ENCODE results near the gene DAAM1. TPM values are rescaled to one million over a fixed set of nuclear protein-coding genes. Genes with fewer than 3 reads are reported as not detected.

Gene DAAM1
- polyA plus RNA-seq, 3 donors, result 3.2 to 6.3 (median 4.4) TPM

GRCh38 chr14:59356312-59356711, 167.8 kb downstream of the DAAM1 start:
- Mint-ChIP-seq H3K9me3 (no peaks in the 10 kb centered on the region), H3K27ac (no peak overlapping the region)

GRCh38 chr14:59356767-59357166, 168.3 kb downstream of the DAAM1 start:
- Mint-ChIP-seq H3K27me3 (ENCODE audit: low read depth in 3 of 3) (peaks cover 0 to 1% (median 0%) of the 10 kb centered on the region in 3 donors), H3K4me3 (no peak overlapping the region), H3K9me3 (no peaks in the 10 kb centered on the region), H3K36me3 (peaks cover 24 to 30% of the 10 kb centered on the region in 2 donors), H3K27ac (no peak overlapping the region), H3K4me1 (peaks cover 49% of the 10 kb centered on the region)
- Histone ChIP-seq H3K9me3 (replicated peaks in 1 of 2; ENCODE audit: control insufficient read depth in 1 of 2, insufficient read depth in 1 of 2, low read length in 2 of 2) (no peaks in the 10 kb centered on the region), H3K36me3 (replicated peaks in 1 of 2; ENCODE audit: control insufficient read depth in 1 of 2, insufficient read depth in 2 of 2, low read length in 2 of 2) (peaks cover 0 to 6% of the 10 kb centered on the region in 2 donors), H3K27me3 (ENCODE audit: control insufficient read depth in 2 of 2, insufficient read depth in 2 of 2, low read length in 2 of 2) (no peaks in the 10 kb centered on the region), H3K9ac (ENCODE audit: insufficient read depth, low read length, poor library complexity, severe bottlenecking) (no peak overlapping the region), H2AFZ (ENCODE audit: insufficient read depth, low read depth, low read length, poor library complexity, severe bottlenecking) (no peak overlapping the region), H3K4me2 (replicated peaks; ENCODE audit: extremely low read depth, low read length, poor library complexity, severe bottlenecking) (no peak overlapping the region), H4K20me1 (ENCODE audit: insufficient read depth, low read length) (no peaks in the 10 kb centered on the region), H3K4me1 (ENCODE audit: control insufficient read depth in 1 of 2, insufficient read depth in 2 of 2, low read length in 2 of 2) (peaks cover 34 to 42% of the 10 kb centered on the region in 2 donors), H3K27ac (ENCODE audit: low read depth in 1 of 2, low read length in 2 of 2) (no peak overlapping the region), H3K79me2 (ENCODE audit: insufficient read depth, low read length) (no peaks in the 10 kb centered on the region), H3K4me3 (replicated peaks in 1 of 3; ENCODE audit: low read depth in 2 of 3, low read length in 3 of 3) (no peak overlapping the region)
- no CpG with 5 or more reads among the region's 3 CpGs for WGBS (ENCODE audit: insufficient coverage)
- intact Hi-C loops (cut with micrococcal nuclease), result no loop called here
- no peak for DNase-seq
- no peak for TF ChIP-seq CTCF (IDR thresholded peaks at IDR 0.05)

More at GRCh38 chr14:59356312-59356711, 167.8 kb downstream of the DAAM1 start:
- Mint-ChIP-seq H3K4me1 (peaks cover 45% of the 10 kb centered on the region), H3K4me3 (no peak overlapping the region), H3K36me3 (peaks cover 24 to 30% of the 10 kb centered on the region in 2 donors), H3K27me3 (ENCODE audit: low read depth in 3 of 3) (peaks cover 0 to 1% (median 0%) of the 10 kb centered on the region in 3 donors)
- Histone ChIP-seq H4K20me1 (ENCODE audit: insufficient read depth, low read length) (no peaks in the 10 kb centered on the region), H3K4me1 (ENCODE audit: control insufficient read depth in 1 of 2, insufficient read depth in 2 of 2, low read length in 2 of 2) (peaks cover 31 to 38% of the 10 kb centered on the region in 2 donors), H3K79me2 (ENCODE audit: insufficient read depth, low read length) (no peaks in the 10 kb centered on the region), H3K36me3 (replicated peaks in 1 of 2; ENCODE audit: control insufficient read depth in 1 of 2, insufficient read depth in 2 of 2, low read length in 2 of 2) (peaks cover 0 to 6% of the 10 kb centered on the region in 2 donors), H3K27ac (ENCODE audit: low read depth in 1 of 2, low read length in 2 of 2) (no peak overlapping the region), H3K9me3 (replicated peaks in 1 of 2; ENCODE audit: control insufficient read depth in 1 of 2, insufficient read depth in 1 of 2, low read length in 2 of 2) (no peaks in the 10 kb centered on the region), H2AFZ (ENCODE audit: insufficient read depth, low read depth, low read length, poor library complexity, severe bottlenecking) (no peak overlapping the region), H3K27me3 (ENCODE audit: control insufficient read depth in 2 of 2, insufficient read depth in 2 of 2, low read length in 2 of 2) (no peaks in the 10 kb centered on the region), H3K4me3 (replicated peaks in 1 of 3; ENCODE audit: low read depth in 2 of 3, low read length in 3 of 3) (no peak overlapping the region), H3K9ac (ENCODE audit: insufficient read depth, low read length, poor library complexity, severe bottlenecking) (no peak overlapping the region), H3K4me2 (replicated peaks; ENCODE audit: extremely low read depth, low read length, poor library complexity, severe bottlenecking) (no peak overlapping the region)
- intact Hi-C loops (cut with micrococcal nuclease), result no loop called here
- DNase-seq, result no peak
- WGBS (ENCODE audit: insufficient coverage), result no CpG with 5 or more reads among the region's 2 CpGs
- no peak for TF ChIP-seq CTCF (IDR thresholded peaks at IDR 0.05)
